ENCODE measurements around the gene ARAP1.

The ARAP1 gene

GRCh38 chr11:72705442-72706365 lies 46.5 kb downstream of the ARAP1 start:
- no peak for DNase-seq (ENCODE audit: low read depth, low spot score)

GRCh38 chr11:72704783-72705265 lies 47.4 kb downstream of the ARAP1 start:
- DNase-seq (ENCODE audit: low read depth, low spot score) = no peak

- no peak for DNase-seq (ENCODE audit: low read depth, low spot score)
These were observed 48.0 kb downstream of the ARAP1 start for GRCh38 chr11:72704028-72704782.

- DNase-seq (ENCODE audit: low read depth, low spot score) = no peak
These were observed 48.8 kb downstream of the ARAP1 start for GRCh38 chr11:72703267-72704008.

- DNase-seq (ENCODE audit: low read depth, low spot score) = no peak
These were observed 49.5 kb downstream of the ARAP1 start for GRCh38 chr11:72702577-72703241.

GRCh38 chr11:72702096-72702495 lies 50.1 kb downstream of the ARAP1 start:
- DNase-seq (ENCODE audit: low read depth, low spot score) = no peak

GRCh38 chr11:72701466-72701865 lies 50.7 kb downstream of the ARAP1 start:
- DNase-seq (ENCODE audit: low read depth, low spot score) = no peak

- no peak for DNase-seq (ENCODE audit: low read depth, low spot score)
These were observed 52.1 kb downstream of the ARAP1 start for GRCh38 chr11:72700146-72700545.

GRCh38 chr11:72697814-72698213 lies 54.4 kb downstream of the ARAP1 start:
- DNase-seq (ENCODE audit: low read depth, low spot score) = no peak

- DNase-seq (ENCODE audit: low read depth, low spot score) = no peak
These were observed 55.1 kb downstream of the ARAP1 start for GRCh38 chr11:72696866-72697700.

- no peak for DNase-seq (ENCODE audit: low read depth, low spot score)
These were observed 56.9 kb downstream of the ARAP1 start for GRCh38 chr11:72695354-72695753.

- DNase-seq (ENCODE audit: low read depth, low spot score) = no peak
These were observed 58.8 kb downstream of the ARAP1 start for GRCh38 chr11:72693271-72693968.

GRCh38 chr11:72692498-72693237 lies 59.5 kb downstream of the ARAP1 start:
- no peak for DNase-seq (ENCODE audit: low read depth, low spot score)

- no peak for DNase-seq (ENCODE audit: low read depth, low spot score)
These were observed 62.0 kb downstream of the ARAP1 start for GRCh38 chr11:72690166-72690565.

- DNase-seq (ENCODE audit: low read depth, low spot score) = no peak
These were observed 63.3 kb downstream of the ARAP1 start for GRCh38 chr11:72688929-72689328.

GRCh38 chr11:72688486-72688885 lies 63.7 kb downstream of the ARAP1 start:
- no peak for DNase-seq (ENCODE audit: low read depth, low spot score)

- DNase-seq (ENCODE audit: low read depth, low spot score) = no peak
These were observed 64.9 kb downstream of the ARAP1 start for GRCh38 chr11:72687326-72687725.

GRCh38 chr11:72686639-72687220 lies 65.5 kb downstream of the ARAP1 start:
- DNase-seq (ENCODE audit: low read depth, low spot score) = no peak

All from brain pericyte (primary cell).